Suppressor macrophage treated with lipopolysaccharide for 4 hours (primary cell): ENCODE measurements around the gene PALD1.
A peak's percentile ranks its signal among the peaks of the same experiment; 100 is the strongest.
"Not testable (repeated sequence)": the region's sequence is repeated elsewhere in the genome, so short reads cannot be mapped to it uniquely, and the experiment has no call there.

Source experiments
- DNase-seq: peaks from one replicate; pipeline ENCODE4 v3.0.0-alpha.2; 2020

PALD1 gene

GRCh38 chr10:70592746-70593512 is 114.4 kb downstream of the PALD1 start:
- peak; percentile 7 for DNase-seq

DNA sequence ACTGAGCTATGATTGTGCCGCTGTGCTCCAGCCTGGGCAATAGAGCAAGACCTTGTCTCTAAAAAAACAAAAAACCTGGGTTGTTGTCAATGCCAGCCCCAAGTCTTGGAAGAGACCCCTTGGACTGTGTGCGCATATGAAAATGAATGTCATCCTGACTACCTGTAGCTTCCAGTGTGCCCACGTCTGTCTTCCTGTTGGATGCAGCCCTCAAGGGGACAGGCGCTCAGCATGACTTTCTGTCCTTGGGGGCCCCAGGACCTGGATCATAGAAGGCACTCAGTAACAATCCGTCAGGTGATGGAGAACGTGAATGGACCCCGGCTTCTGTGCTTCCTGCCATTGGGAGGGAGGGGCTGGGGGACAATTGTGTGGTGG is 114.9 kb downstream of the PALD1 start:
- DNase-seq, result no peak

DNA sequence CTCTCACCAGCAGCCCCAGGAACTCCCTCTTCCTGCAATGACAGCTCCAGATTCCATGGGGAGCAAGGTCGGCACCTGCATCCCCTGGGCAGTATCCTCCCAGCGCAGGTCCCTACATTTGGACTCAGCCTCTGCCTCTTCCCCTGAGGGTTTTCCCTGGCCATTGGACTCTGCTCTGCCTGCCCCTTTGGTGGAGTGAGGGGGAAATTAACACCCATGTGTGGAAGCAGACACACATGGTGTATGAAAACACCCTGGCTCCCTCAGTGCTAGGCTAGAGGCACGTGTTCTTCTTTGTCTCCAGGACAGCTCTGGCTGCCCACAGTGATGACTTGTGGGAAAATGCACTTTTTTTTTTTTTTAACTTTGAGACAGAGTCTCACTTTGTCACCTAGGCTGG is 115.6 kb downstream of the PALD1 start:
- DNase-seq, result no peak

- DNase-seq, result no peak
Measured at GRCh38 chr10:70595566-70596016, 117.0 kb downstream of the PALD1 start.

GRCh38 chr10:70596110-70596798 is 117.7 kb downstream of the PALD1 start:
- DNase-seq, result no peak

GRCh38 chr10:70596860-70597809 is 118.6 kb downstream of the PALD1 start:
- no peak for DNase-seq

DNA sequence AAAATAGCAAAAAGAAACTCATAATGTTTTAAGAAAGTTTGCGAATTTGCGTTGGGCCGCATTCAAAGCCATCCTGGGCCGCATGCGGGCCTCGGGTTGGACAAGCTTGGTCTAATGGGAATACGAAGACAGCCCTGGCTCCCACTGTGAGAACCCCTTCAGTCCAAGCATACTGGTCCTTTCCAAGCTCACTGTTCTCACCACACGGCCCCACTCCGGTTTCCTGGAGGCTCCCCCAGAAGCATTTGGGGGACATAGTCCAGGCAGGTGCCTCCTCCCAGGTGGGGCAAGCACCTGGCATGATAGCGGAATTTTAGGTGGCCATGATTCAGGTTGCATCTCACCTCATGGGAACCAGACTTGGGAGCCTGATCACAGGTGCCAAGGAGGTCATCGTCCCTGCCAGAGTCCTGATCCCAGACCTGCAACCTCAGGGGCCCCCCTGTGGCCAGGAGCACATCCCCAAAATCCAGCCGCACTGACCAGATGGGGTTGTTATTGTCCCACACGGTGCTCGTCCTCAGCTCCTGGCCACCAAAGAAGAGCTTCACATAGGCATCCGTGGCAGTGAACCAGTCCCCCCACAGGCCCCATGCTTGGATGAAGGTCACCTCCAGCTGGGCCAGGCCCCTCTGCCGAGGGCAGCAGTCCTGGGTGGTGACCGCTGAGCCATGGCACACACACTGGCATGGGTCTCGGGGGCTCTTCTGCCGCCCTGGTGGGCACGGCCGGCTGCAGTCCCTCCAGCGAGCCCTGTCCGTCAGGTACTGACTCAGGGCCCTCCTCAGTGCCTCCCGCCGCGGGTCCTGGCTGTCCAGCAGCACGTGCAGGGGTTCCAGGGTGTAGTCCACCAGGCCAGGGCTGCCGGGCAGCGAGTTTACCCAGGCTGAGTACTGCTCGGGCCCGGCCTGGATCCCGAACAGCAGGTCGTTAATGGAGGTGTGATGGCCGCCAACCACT is 119.6 kb downstream of the PALD1 start:
- DNase-seq, result no peak

DNA sequence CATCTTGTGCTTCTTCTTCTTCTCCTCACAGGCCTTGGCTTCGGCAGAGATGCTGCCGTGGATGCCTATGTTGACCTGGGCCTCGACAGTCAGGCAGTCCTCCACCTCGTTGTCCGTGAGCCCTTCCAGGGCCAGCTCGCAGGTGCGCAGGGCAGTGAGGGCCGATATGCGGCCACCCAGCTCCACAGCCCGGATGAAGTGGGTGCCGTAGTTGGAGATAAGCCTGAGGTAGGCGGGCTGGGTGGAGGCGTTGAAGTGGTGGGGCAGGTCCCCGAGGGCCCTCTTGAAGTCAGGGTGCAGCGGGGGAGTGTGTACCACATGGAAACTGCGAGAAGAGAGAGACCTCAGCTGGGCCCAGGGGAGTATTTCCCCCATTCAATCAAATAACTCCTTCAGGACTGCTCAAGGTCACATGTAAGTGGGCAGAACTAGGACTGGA is 120.3 kb downstream of the PALD1 start:
- no peak for DNase-seq

- no peak for DNase-seq
Measured at GRCh38 chr10:70599319-70599718, 120.8 kb downstream of the PALD1 start.

DNA sequence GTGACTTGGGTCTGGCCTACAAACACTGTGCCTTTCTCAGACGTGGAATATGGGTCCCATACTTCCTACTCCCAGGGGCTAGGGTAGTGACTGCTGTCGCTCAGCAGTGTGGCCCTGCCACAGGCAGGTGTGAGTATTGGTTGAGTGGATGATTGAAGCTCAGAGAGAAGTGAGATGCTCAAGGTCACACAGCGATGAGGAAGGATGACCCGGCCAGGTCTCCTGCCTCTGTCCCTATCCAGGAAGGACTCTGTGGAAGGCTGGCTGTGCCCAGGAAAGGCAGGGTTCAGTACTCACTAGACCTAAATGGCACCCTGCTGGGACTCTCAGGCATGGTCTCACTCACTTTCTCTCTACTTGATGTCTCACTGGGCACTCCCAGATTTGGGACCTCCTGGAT is 121.2 kb downstream of the PALD1 start:
- DNase-seq, result no peak

DNA sequence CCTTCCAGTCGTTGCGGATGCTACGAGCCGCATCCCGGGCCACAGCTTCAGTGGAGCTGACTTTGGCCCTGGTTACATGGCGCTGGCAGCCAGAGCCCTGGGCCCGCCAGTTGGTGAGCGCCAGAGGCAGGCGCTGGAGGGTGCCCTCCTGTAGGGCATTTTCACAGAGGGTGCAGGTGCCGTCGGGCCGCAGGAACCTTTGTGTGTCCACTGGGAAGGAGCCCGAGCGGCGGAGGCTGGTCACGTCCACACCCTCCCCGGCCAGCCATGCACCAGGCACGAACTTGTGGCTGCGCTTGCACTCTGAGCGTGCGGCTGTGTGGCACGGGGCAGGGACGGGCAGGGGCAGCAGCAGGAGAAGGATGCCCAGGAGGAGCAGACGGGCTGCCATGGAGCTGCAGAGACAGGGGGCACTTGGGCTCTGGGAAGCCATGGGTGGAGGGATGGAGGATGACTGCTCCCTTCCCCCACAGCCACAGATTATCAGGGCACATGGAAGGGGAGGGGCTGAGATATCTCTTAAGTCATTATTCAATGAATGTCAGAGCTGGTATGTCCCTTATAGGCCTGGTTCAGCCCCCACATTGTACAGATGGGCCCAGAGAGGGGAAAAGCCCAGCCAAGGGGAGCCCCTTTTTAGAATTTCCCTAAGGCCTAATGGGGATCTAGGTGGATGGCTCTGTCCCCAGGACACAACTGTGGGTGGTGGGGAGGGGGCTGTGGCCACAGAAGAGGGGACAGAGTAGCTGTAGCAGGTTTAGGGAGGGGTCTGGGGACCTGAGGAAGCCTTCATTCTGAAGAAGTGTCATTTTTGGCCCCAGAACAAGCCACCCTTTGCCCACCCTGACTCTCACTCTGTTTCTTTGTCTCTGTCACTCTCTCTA is 122.2 kb downstream of the PALD1 start:
- DNase-seq, result no peak

GRCh38 chr10:70601746-70602145 is 123.2 kb downstream of the PALD1 start:
- no peak for DNase-seq

DNA sequence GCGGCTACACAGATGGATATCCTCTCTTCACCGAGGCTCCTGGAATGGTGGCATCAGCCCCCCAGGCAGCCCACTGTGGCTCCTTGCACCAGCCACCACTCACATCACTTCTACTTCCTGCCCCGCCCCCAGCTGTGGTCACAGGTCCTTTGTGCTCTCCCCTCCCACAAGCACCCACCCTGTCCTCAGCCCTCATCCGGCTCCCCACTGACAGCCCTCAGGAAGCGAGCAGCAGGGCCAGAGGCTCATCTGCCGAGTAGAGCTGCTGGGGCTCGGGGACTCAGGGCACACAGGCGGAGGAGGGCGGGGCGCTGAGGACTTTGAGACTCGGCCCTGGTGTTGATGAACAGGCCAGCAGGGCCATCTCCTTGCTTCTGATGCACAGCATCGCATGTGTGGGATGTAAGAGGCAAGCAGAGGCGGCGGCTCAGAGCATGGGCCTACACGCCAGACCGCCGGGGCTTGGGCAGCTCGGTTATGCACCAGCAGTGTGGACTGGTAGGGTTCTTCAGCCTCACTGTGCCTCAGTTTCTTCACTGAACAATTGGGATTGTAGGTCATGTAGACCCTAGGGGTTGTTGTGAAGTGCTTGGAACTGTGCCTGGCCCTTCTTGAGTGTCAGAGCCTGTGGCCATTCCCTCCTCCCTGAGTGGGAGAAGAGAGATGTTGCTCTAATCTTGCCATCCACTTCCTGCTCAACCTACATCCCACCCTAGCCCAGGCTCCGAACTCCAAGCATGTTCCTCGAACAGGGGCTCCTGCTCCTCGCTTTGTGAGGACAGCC is 124.3 kb downstream of the PALD1 start, which contains the start of gene PRF1:
Gene PRF1, minus strand, starts transcription at position 77 of the 784 bp plus-strand sequence. CDS start 1,839 bp downstream, outside the sequence.
- no peak for DNase-seq

- no peak for DNase-seq
Measured at GRCh38 chr10:70603449-70603801, 124.9 kb downstream of the PALD1 start.

DNA sequence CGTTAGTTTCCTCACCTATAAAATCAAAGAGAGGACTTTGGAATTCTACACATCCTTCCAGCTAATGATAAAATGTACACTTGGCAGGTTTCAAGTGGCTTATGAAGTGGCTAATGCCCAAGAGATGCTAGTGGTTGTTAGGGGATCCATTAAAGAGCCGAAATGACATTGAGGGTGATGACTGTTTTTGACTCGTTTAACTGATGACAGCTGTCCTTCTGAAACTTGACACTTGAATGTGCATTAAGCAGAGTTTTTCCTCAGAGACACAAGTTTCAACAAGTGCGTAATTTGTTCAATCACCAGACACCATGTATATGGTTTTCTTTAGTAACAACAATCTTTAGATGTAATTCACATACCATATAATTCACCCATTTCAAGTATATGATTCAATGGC is 125.5 kb downstream of the PALD1 start:
- no peak for DNase-seq

GRCh38 chr10:70605161-70605560 is 126.6 kb downstream of the PALD1 start:
- peak; percentile 25 for DNase-seq

GRCh38 chr10:70607936-70608335 is 129.4 kb downstream of the PALD1 start:
- DNase-seq, result no peak

GRCh38 chr10:70613941-70614340 is 135.4 kb downstream of the PALD1 start:
- no peak for DNase-seq

GRCh38 chr10:70614364-70614763 is 135.8 kb downstream of the PALD1 start:
- DNase-seq, result not testable (repeated sequence)

- no peak for DNase-seq
Measured at GRCh38 chr10:70615211-70615610, 136.6 kb downstream of the PALD1 start.
